Suprapubic skin (tissue), 4 donors: ENCODE data around the gene ADM2. TPM values are rescaled to one million over a fixed set of nuclear protein-coding genes. Genes with fewer than 3 reads are reported as not detected.

Experiments used
- DNase-seq, 2 donors: peaks; one replicate each; pipeline ENCODE4 v3.0.0-alpha.2; 2019; ENCODE audit warnings: low spot score in 2 of 2
- H3K27ac ChIP-seq: fragments of 200-600 bp; sonication (generic); one replicate; pipeline ENCODE4 v1.5.1; 2019
- H3K27me3 ChIP-seq: fragments of 200-600 bp; sonication (generic); one replicate; pipeline ENCODE4 v1.5.1; 2019
- H3K36me3 ChIP-seq: fragments of 200-600 bp; sonication (generic); one replicate; pipeline ENCODE4 v1.5.1; 2019
- H3K4me1 ChIP-seq: fragments of 200-600 bp; sonication (generic); one replicate; pipeline ENCODE4 v1.5.1; 2019
- H3K4me3 ChIP-seq: fragments of 200-600 bp; sonication (generic); one replicate; pipeline ENCODE4 v1.5.1; 2019; ENCODE audit warnings: mild to moderate bottlenecking
- H3K9me3 ChIP-seq: fragments of 200-600 bp; sonication (generic); one replicate; pipeline ENCODE4 v1.5.1; 2019
- CTCF ChIP-seq, 2 donors: fragments of 200-600 bp in 1 of 2; fragments of 450-650 bp in 1 of 2; sonication (generic) in 1 of 2; IDR thresholded peaks; one replicate each; pipeline ENCODE4 v1.5.1; 2016 to 2019; ENCODE audit warnings: antibody characterized with exemption in 2 of 2, mild to moderate bottlenecking in 1 of 2, moderate library complexity in 1 of 2
- EP300 ChIP-seq: sonication (generic); formaldehyde crosslinking; IDR thresholded peaks from one replicate; pipeline ENCODE4 v1.6.1; 2017; ENCODE audit warnings: antibody characterized with exemption
- POLR2A ChIP-seq, 2 donors: fragments of 450-650 bp; IDR thresholded peaks; one replicate each; pipeline ENCODE4 v1.6.1; 2017; ENCODE audit warnings: antibody characterized with exemption in 2 of 2, mild to moderate bottlenecking in 2 of 2, moderate library complexity in 2 of 2
- POLR2AphosphoS5 ChIP-seq, 3 donors: sonication (generic); formaldehyde crosslinking; IDR thresholded peaks; one replicate each; pipeline ENCODE4 v1.6.1; 2017; ENCODE audit warnings: antibody characterized with exemption in 3 of 3
- WGBS: methylation state at CpG from one replicate; pipeline ENCODE4 v1.1.5; 2018; 5-methylcytosine and 5-hydroxymethylcytosine counted together
- total RNA-seq, 4 donors: library from RNA; depleted of rRNA; stranded (reverse); fragments of >200 nt; gene quantifications; one replicate each; pipeline ENCODE4 v1.1.0, GENCODE V29; 2016

Gene ADM2
- total RNA-seq, 4 donors from 2014 or later = 0.24 to 2.7 (median 0.30) TPM; not detected in 1

GRCh38 chr22:50474710-50475651 is 6.4 kb upstream of the ADM2 start, which contains the start of gene SBF1:
Gene SBF1 (minus strand): TSS chr22:50475035. CDS start chr22:50474840, 195 bp downstream.
- Histone ChIP-seq H3K4me3 (peak within 1 kb of the TSS; percentile 71), H3K9me3 (no peaks in the 10 kb centered on the region), H3K36me3 (no peaks in the 10 kb centered on the region), H3K27me3 (peaks cover under 1% of the 10 kb centered on the region), H3K4me1 (peaks cover 49% of the 10 kb centered on the region), H3K27ac (peak within 1 kb of the TSS; percentile 83)
- WGBS = 13% methylated on average over 7 of the region's 97 CpGs
- DNase-seq = peak; percentile 90 to 96
- TF ChIP-seq POLR2A (IDR thresholded peaks at IDR 0.05) (peak; percentile 64 to 86), POLR2AphosphoS5 (IDR thresholded peaks at IDR 0.05) (no peak)

- peaks cover 7% of the 10 kb centered on the region for H3K27me3 ChIP-seq
- TF ChIP-seq CTCF (IDR thresholded peaks at IDR 0.05) = no peak
- TF ChIP-seq POLR2A (IDR thresholded peaks at IDR 0.05) = no peak
- TF ChIP-seq POLR2AphosphoS5 (IDR thresholded peaks at IDR 0.05) = no peak
- TF ChIP-seq EP300 = no peak
- WGBS = 79% methylated on average over 6 of the region's 6 CpGs
- H3K36me3 ChIP-seq = no peaks in the 10 kb centered on the region
- DNase-seq = no peak
- H3K9me3 ChIP-seq = no peaks in the 10 kb centered on the region
- H3K27ac ChIP-seq = no peak overlapping the region
- peaks cover 43% of the 10 kb centered on the region for H3K4me1 ChIP-seq
- H3K4me3 ChIP-seq = peak overlapping the region; percentile 71
Measured at GRCh38 chr22:50475652-50476002, 5.7 kb upstream of the ADM2 start.

GRCh38 chr22:50476868-50477267 is 4.5 kb upstream of the ADM2 start:
- no peak for TF ChIP-seq CTCF (IDR thresholded peaks at IDR 0.05)
- no peaks in the 10 kb centered on the region for H3K36me3 ChIP-seq
- peaks cover 19% of the 10 kb centered on the region for H3K27me3 ChIP-seq
- no peak overlapping the region for H3K27ac ChIP-seq
- H3K4me1 ChIP-seq = peaks cover 40% of the 10 kb centered on the region
- H3K9me3 ChIP-seq = no peaks in the 10 kb centered on the region
- 74% methylated on average over 6 of the region's 7 CpGs for WGBS
- DNase-seq = no peak
- H3K4me3 ChIP-seq = no peak overlapping the region

- Histone ChIP-seq H3K36me3 (no peaks in the 10 kb centered on the region), H3K4me1 (peaks cover 35% of the 10 kb centered on the region), H3K4me3 (no peak overlapping the region), H3K9me3 (no peaks in the 10 kb centered on the region), H3K27me3 (peaks cover 30% of the 10 kb centered on the region), H3K27ac (no peak overlapping the region)
- no peak for DNase-seq
- TF ChIP-seq POLR2A (IDR thresholded peaks at IDR 0.05) (no peak), POLR2AphosphoS5 (IDR thresholded peaks at IDR 0.05) (no peak), EP300 (no peak), CTCF (IDR thresholded peaks at IDR 0.05) (no peak)
- WGBS = 89% methylated on average over 12 of the region's 12 CpGs
Measured at GRCh38 chr22:50477923-50478322, 3.4 kb upstream of the ADM2 start.

- Histone ChIP-seq H3K9me3 (no peaks in the 10 kb centered on the region), H3K27me3 (peaks cover 46% of the 10 kb centered on the region), H3K27ac (no peak overlapping the region), H3K4me3 (no peak overlapping the region), H3K4me1 (peaks cover 23% of the 10 kb centered on the region), H3K36me3 (no peaks in the 10 kb centered on the region)
- 79% methylated on average over 11 of the region's 11 CpGs for WGBS
- TF ChIP-seq POLR2AphosphoS5 (IDR thresholded peaks at IDR 0.05) = no peak
- no peak for TF ChIP-seq POLR2A (IDR thresholded peaks at IDR 0.05)
- no peak for TF ChIP-seq CTCF (IDR thresholded peaks at IDR 0.05)
- TF ChIP-seq EP300 = no peak
- DNase-seq = no peak
Measured at GRCh38 chr22:50479721-50480120, 1.6 kb upstream of the ADM2 start.
